Glomerular visceral epithelial cell (primary cell): ENCODE measurements around the gene PAIP2.
"Not testable (repeated sequence)": the region's sequence is repeated elsewhere in the genome, so short reads cannot be mapped to it uniquely, and the experiment has no call there.

ENCODE experiments used
- DNase-seq: peaks from one replicate; pipeline ENCODE4 v3.0.0-alpha.2; 2016; ENCODE audit errors: extremely low spot score

Gene PAIP2

GRCh38 chr5:139391570-139392323, 50.1 kb downstream of the PAIP2 start:
- DNase-seq: no peak

GRCh38 chr5:139392324-139392677, 50.6 kb downstream of the PAIP2 start:
- DNase-seq: no peak

- no peak for DNase-seq
Measured at GRCh38 chr5:139392678-139393496, 51.2 kb downstream of the PAIP2 start.

- no peak for DNase-seq
Measured at GRCh38 chr5:139393497-139394122, 52.0 kb downstream of the PAIP2 start.

- DNase-seq: no peak
Measured at GRCh38 chr5:139394123-139394653, 52.5 kb downstream of the PAIP2 start.

GRCh38 chr5:139394654-139395566, 53.3 kb downstream of the PAIP2 start, which contains the start of gene PROB1:
TSS of gene PROB1 (minus strand) at chr5:139395104. CDS start at chr5:139395081, 23 bp downstream.
- no peak for DNase-seq

- DNase-seq: peak; percentile 32
Measured at GRCh38 chr5:139395844-139396640, 54.4 kb downstream of the PAIP2 start.

GRCh38 chr5:139396691-139397090, 55.0 kb downstream of the PAIP2 start:
- no peak for DNase-seq

- DNase-seq: no peak
Measured at GRCh38 chr5:139397921-139398320, 56.3 kb downstream of the PAIP2 start.

- no peak for DNase-seq
Measured at GRCh38 chr5:139399501-139400121, 58.0 kb downstream of the PAIP2 start.

- no peak for DNase-seq
Measured at GRCh38 chr5:139401546-139401945, 59.9 kb downstream of the PAIP2 start.

GRCh38 chr5:139402561-139403158, 61.0 kb downstream of the PAIP2 start:
- DNase-seq: peak; percentile 31

- no peak for DNase-seq
Measured at GRCh38 chr5:139403418-139403786, 61.7 kb downstream of the PAIP2 start.

- peak; percentile 97 for DNase-seq
Measured at GRCh38 chr5:139403787-139404483, 62.3 kb downstream of the PAIP2 start, which contains the start of gene SPATA24. TSS of gene SPATA24 (minus strand) at chr5:139404089. CDS start at chr5:139404060, 29 bp downstream.

GRCh38 chr5:139404484-139404840, 62.8 kb downstream of the PAIP2 start:
- no peak for DNase-seq

GRCh38 chr5:139406963-139407362, 65.3 kb downstream of the PAIP2 start:
- no peak for DNase-seq

- no peak for DNase-seq
Measured at GRCh38 chr5:139407517-139407916, 65.9 kb downstream of the PAIP2 start.

GRCh38 chr5:139408191-139408590, 66.5 kb downstream of the PAIP2 start:
- no peak for DNase-seq

- not testable (repeated sequence) for DNase-seq
Measured at GRCh38 chr5:139409116-139409515, 67.5 kb downstream of the PAIP2 start.
